H1 (cell line): Measurements from ENCODE around the gene THADA. TPM values are rescaled to one million over a fixed set of nuclear protein-coding genes. Genes with fewer than 3 reads are reported as not detected.

Experiments
- CTCF ChIA-PET: fragments of 300-600 bp; sonication (Branson Sonifier 250); formaldehyde crosslinking; loops from one replicate; lab custom pipeline; 2021; ENCODE audit not compliant: partially characterized antibody; lab: Charles Lee
- POLR2A ChIA-PET: fragments of 300-600 bp; sonication (Branson Sonifier 250); formaldehyde crosslinking; loops from one replicate; lab custom pipeline; 2021; ENCODE audit warnings: inconsistent platforms; ENCODE audit not compliant: partially characterized antibody; lab: Charles Lee
- DNase-seq, 2 experiments: peaks; one replicate each; pipeline versions ENCODE4 v3.0.0 to v3.0.0-alpha.2; 2010 to 2022; ENCODE audit warnings: low spot score in 2 of 2, low read depth in 1 of 2, mixed read lengths in 1 of 2
- FAIRE-seq: peaks from 2 replicates; lab custom pipeline; 2011; peaks lifted over from hg19 to GRCh38; lab: Jason Lieb, UNC
- H2AFZ ChIP-seq: 2 replicates; pipeline ENCODE4 v1.8.1; 2012; ENCODE audit warnings: low read length, inconsistent platforms
- H2AK5ac ChIP-seq: 2 replicates; pipeline ENCODE4 v1.6.1; 2013; ENCODE audit warnings: low read depth, low read length
- H2BK120ac ChIP-seq: replicated peaks from 2 replicates; pipeline ENCODE3; 2013; ENCODE audit warnings: low read depth, low read length, inconsistent platforms
- H2BK12ac ChIP-seq: 2 replicates; pipeline ENCODE4 v1.6.1; 2013; ENCODE audit warnings: low read depth, low read length
- H2BK15ac ChIP-seq: 2 replicates; pipeline ENCODE4 v1.6.1; 2013; ENCODE audit warnings: low read length
- H2BK20ac ChIP-seq: 2 replicates; pipeline ENCODE4 v1.6.1; 2013; ENCODE audit warnings: low read length
- H2BK5ac ChIP-seq: 2 replicates; pipeline ENCODE4 v1.6.1; 2013; ENCODE audit warnings: low read depth, low read length
- H3K14ac ChIP-seq: 2 replicates; pipeline ENCODE4 v1.6.1; 2013; ENCODE audit warnings: inconsistent platforms; ENCODE audit not compliant: insufficient read length
- H3K18ac ChIP-seq: 2 replicates; pipeline ENCODE4 v1.6.1; 2013; ENCODE audit warnings: low read length; ENCODE audit errors: extremely low read depth
- H3K23ac ChIP-seq: 2 replicates; pipeline ENCODE4 v1.6.1; 2013; ENCODE audit warnings: inconsistent platforms; ENCODE audit not compliant: insufficient read length
- H3K23me2 ChIP-seq: 2 replicates; pipeline ENCODE4 v1.6.1; 2013; ENCODE audit warnings: low read depth, low read length
- H3K27ac ChIP-seq: 2 replicates; pipeline ENCODE4 v1.6.1; 2011; ENCODE audit warnings: low read depth, low read length, inconsistent platforms
- H3K27me3 ChIP-seq, 4 experiments: replicated peaks in 1 of 4; 1 replicate in 1 of 4; 2 replicates in 3 of 4; pipeline versions ENCODE4 v1.6.1 to v1.8.1; 2011 to 2013; ENCODE audit warnings: low read length in 3 of 4, mild to moderate bottlenecking in 3 of 4, inconsistent platforms in 2 of 4, mixed read lengths in 2 of 4, moderate library complexity in 1 of 4; ENCODE audit not compliant: control insufficient read depth in 3 of 4, insufficient read depth in 3 of 4; ENCODE audit errors: extremely low read depth in 1 of 4
- H3K36me3 ChIP-seq, 4 experiments: 2 replicates each; pipeline versions ENCODE4 v1.6.1 to v1.8.1; 2011 to 2013; ENCODE audit warnings: mild to moderate bottlenecking in 4 of 4, low read length in 3 of 4, moderate library complexity in 2 of 4, control low read depth in 1 of 4, inconsistent platforms in 1 of 4; ENCODE audit not compliant: insufficient read depth in 4 of 4, control insufficient read depth in 2 of 4
- H3K4ac ChIP-seq: replicated peaks from 2 replicates; pipeline ENCODE3; 2013; ENCODE audit warnings: low read length, low read depth, mixed read lengths, inconsistent platforms; ENCODE audit not compliant: insufficient read length
- H3K4me1 ChIP-seq, 4 experiments: replicated peaks in 1 of 4; 1 replicate in 1 of 4; 2 replicates in 3 of 4; pipeline versions ENCODE4 v1.6.1 to v1.8.1; 2011 to 2013; ENCODE audit warnings: low read length in 3 of 4, inconsistent platforms in 2 of 4, mixed read lengths in 1 of 4; ENCODE audit not compliant: insufficient read depth in 4 of 4, control insufficient read depth in 3 of 4
- H3K4me2 ChIP-seq, 2 experiments: 2 replicates each; pipeline versions ENCODE4 v1.6.1 to v1.8.1; 2011 to 2013; ENCODE audit warnings: low read depth in 2 of 2, low read length in 2 of 2, control low read depth in 1 of 2, inconsistent platforms in 1 of 2, mild to moderate bottlenecking in 1 of 2; ENCODE audit not compliant: insufficient read depth in 1 of 2
- H3K4me3 ChIP-seq, 4 experiments: fragments of 200-600, 300-600 bp in 1 of 4; sonication (generic), shearing (Covaris generic), sonication (Bioruptor Twin) in 1 of 4; 2 replicates each; pipeline versions ENCODE4 v1.5.1 to v1.8.1; 2011 to 2016; ENCODE audit warnings: low read length in 4 of 4, low read depth in 3 of 4, control low read depth in 2 of 4, inconsistent platforms in 2 of 4, mild to moderate bottlenecking in 2 of 4, mixed read lengths in 1 of 4, moderate library complexity in 1 of 4; ENCODE audit not compliant: insufficient read depth in 2 of 4; ENCODE audit errors: extremely low read depth in 1 of 4
- H3K56ac ChIP-seq: replicated peaks from 2 replicates; pipeline ENCODE3; 2013; ENCODE audit warnings: low read depth, mild to moderate bottlenecking, mixed read lengths, low read length, inconsistent platforms; ENCODE audit not compliant: insufficient read length
- H3K79me1 ChIP-seq: 2 replicates; pipeline ENCODE4 v1.6.1; 2013; ENCODE audit warnings: low read depth, low read length, control low read depth
- H3K79me2 ChIP-seq, 2 experiments: 2 replicates each; pipeline versions ENCODE4 v1.6.1 to v1.8.1; 2012 to 2013; ENCODE audit warnings: low read length in 2 of 2, mild to moderate bottlenecking in 2 of 2, inconsistent platforms in 1 of 2; ENCODE audit not compliant: insufficient read depth in 2 of 2, control insufficient read depth in 1 of 2
- H3K9ac ChIP-seq, 4 experiments: replicated peaks in 1 of 4; 1 replicate in 1 of 4; 2 replicates in 3 of 4; pipeline versions ENCODE4 v1.6.1 to v1.8.1; 2011 to 2013; ENCODE audit warnings: low read depth in 3 of 4, low read length in 3 of 4, control low read depth in 2 of 4, mild to moderate bottlenecking in 2 of 4, moderate library complexity in 2 of 4, inconsistent platforms in 1 of 4; ENCODE audit errors: extremely low read depth in 1 of 4
- H3K9me3 ChIP-seq, 2 experiments: 2 replicates each; pipeline versions ENCODE4 v1.6.1 to v1.8.1; 2012 to 2013; ENCODE audit warnings: mild to moderate bottlenecking in 2 of 2, moderate library complexity in 2 of 2, control low read depth in 1 of 2, inconsistent platforms in 1 of 2, low read depth in 1 of 2, low read length in 1 of 2, mixed read lengths in 1 of 2; ENCODE audit not compliant: insufficient read depth in 2 of 2
- H4K20me1 ChIP-seq, 2 experiments: replicated peaks in 1 of 2; 2 replicates each; pipeline versions ENCODE3 to v1.8.1; 2011 to 2013; ENCODE audit warnings: inconsistent platforms in 2 of 2, low read length in 2 of 2, mild to moderate bottlenecking in 1 of 2; ENCODE audit not compliant: insufficient read depth in 2 of 2, control insufficient read depth in 1 of 2
- H4K5ac ChIP-seq: 2 replicates; pipeline ENCODE4 v1.6.1; 2013; ENCODE audit warnings: low read length, low read depth, mixed read lengths, inconsistent platforms; ENCODE audit not compliant: insufficient read length
- H4K8ac ChIP-seq: 2 replicates; pipeline ENCODE4 v1.8.0; 2013; ENCODE audit warnings: mild to moderate bottlenecking, moderate library complexity, low read length, inconsistent platforms; ENCODE audit not compliant: insufficient read depth; ENCODE audit errors: extremely low read depth
- H4K91ac ChIP-seq: replicated peaks from 2 replicates; pipeline ENCODE3; 2013; ENCODE audit warnings: low read length, mixed read lengths, inconsistent platforms; ENCODE audit not compliant: insufficient read length
- ASH2L ChIP-seq: fragments of 200-600, 300-600 bp; sonication (generic); IDR thresholded peaks from one replicate; pipeline ENCODE4 v1.7.1; 2017; ENCODE audit warnings: low read length
- BRCA1 ChIP-seq: IDR thresholded peaks from 2 replicates; pipeline ENCODE4 v1.6.1; 2012; ENCODE audit warnings: low read depth, low read length, improper control_type of control experiment
- CHD2 ChIP-seq: IDR thresholded peaks from 2 replicates; pipeline ENCODE4 v1.6.1; 2012; ENCODE audit warnings: low read length, improper control_type of control experiment
- CREB1 ChIP-seq: IDR thresholded peaks from 2 replicates; pipeline ENCODE4 v1.6.1; 2012; ENCODE audit warnings: inconsistent platforms
- EGR1 ChIP-seq: IDR thresholded peaks from 2 replicates; pipeline ENCODE4 v1.6.1; 2011; ENCODE audit warnings: low read depth, low read length, borderline replicate concordance
- HDAC6 ChIP-seq: IDR thresholded peaks from one replicate; pipeline ENCODE4 v1.7.1; 2012; ENCODE audit warnings: low read depth, mild to moderate bottlenecking, inconsistent platforms, low read length, moderate library complexity
- KDM4A ChIP-seq: IDR thresholded peaks from one replicate; pipeline ENCODE4 v1.7.1; 2012; ENCODE audit warnings: low read depth, mild to moderate bottlenecking, moderate library complexity, low read length, inconsistent platforms; ENCODE audit not compliant: severe bottlenecking
- MAFK ChIP-seq: IDR thresholded peaks from 2 replicates; pipeline ENCODE4 v1.6.1; 2012; ENCODE audit warnings: low read depth, mild to moderate bottlenecking, improper control_type of control experiment, low read length
- RBBP5 ChIP-seq: IDR thresholded peaks from 2 replicates; pipeline ENCODE4 v1.7.1; 2012; ENCODE audit warnings: low read depth, mild to moderate bottlenecking, inconsistent platforms, low read length, moderate library complexity, borderline replicate concordance
- SAP30 ChIP-seq: fragments of 300-600 bp; sonication (generic); IDR thresholded peaks from 2 replicates; pipeline ENCODE4 v1.7.1; 2012; ENCODE audit warnings: low read length, moderate library complexity, mild to moderate bottlenecking, inconsistent platforms; ENCODE audit not compliant: insufficient read depth, insufficient replicate concordance
- SIN3A ChIP-seq, 2 experiments: IDR thresholded peaks in 1 of 2; conservative IDR thresholded peaks in 1 of 2; 2 replicates each; pipeline ENCODE4 v1.6.1; 2011 to 2012; ENCODE audit warnings: low read length in 2 of 2, improper control_type of control experiment in 1 of 2, low read depth in 1 of 2, mild to moderate bottlenecking in 1 of 2
- TAF1 ChIP-seq: IDR thresholded peaks from 2 replicates; pipeline ENCODE4 v1.6.1; 2011; ENCODE audit warnings: mild to moderate bottlenecking, low read depth, low read length
- WGBS, 2 experiments: shearing (Covaris generic) in 1 of 2; methylation state at CpG; one replicate each; pipeline versions ENCODE4 v1.1.6 to v1.1.7; 2013 to 2015; ENCODE audit warnings: low lambda C conversion rate in 2 of 2, mixed read lengths in 2 of 2, inconsistent platforms in 1 of 2, low coverage in 1 of 2, missing lambda C conversion rate in 1 of 2; ENCODE audit not compliant: insufficient replicate concordance in 2 of 2, insufficient coverage in 1 of 2, insufficient read length in 1 of 2; ENCODE audit errors: extremely low coverage in 1 of 2, missing lambda C conversion rate in 1 of 2; 5-methylcytosine and 5-hydroxymethylcytosine counted together
- polyA plus RNA-seq, 7 experiments: library from polyadenylated mRNA; depleted of rRNA in 3 of 7; stranded (reverse) in 5 of 7; unstranded in 2 of 7; fragments of >200 nt in 5 of 7; fragments of 200-250 nt in 2 of 7; gene quantifications; 1 replicate in 5 of 7; 2 replicates in 1 of 7; 4 replicates in 1 of 7; pipeline versions ENCODE4 v1.2.1 to v1.2.3, GENCODE V29; 2011 to 2013; ENCODE audit warnings: missing spikeins in 2 of 7, mixed read lengths in 2 of 7
- total RNA-seq: library from RNA; stranded (reverse); fragmentation: NEBNext Ultra II Directional; extraction: Animal tissue kit (Norgen Biotek cat#: 25700); gene quantifications from 2 replicates; pipeline ENCODE4 v1.2.1, GENCODE V29; 2021

Gene THADA
- total and polyA plus RNA-seq, 2 of the 8 experiments (the other 6 are each of a cell fraction or from before 2014, with no cell fraction given) = 22.4 to 26.8 TPM

DNA sequence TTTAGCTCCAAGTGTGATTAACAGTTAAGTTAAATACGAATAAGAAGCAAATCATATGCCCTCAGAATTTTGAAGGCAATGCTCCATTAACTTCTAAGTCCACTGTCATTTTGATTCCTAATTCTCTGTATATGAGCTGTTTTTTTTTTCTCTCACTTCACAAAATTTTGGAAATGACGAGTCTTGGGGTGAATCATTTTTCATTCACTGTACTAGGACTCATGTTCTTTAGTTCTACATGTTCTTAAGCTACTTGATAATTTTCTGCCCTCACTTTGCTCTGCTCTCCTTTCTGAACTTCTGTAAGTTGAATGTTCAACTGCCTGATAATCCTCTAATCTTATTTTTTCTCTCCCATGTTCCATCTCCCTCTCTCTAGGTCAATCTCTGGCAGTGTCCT lies 141.0 kb downstream of the THADA start:
- H3K18ac ChIP-seq = no peak overlapping the region
- no peak overlapping the region for H2BK20ac ChIP-seq
- H3K79me1 ChIP-seq = no peaks in the 10 kb centered on the region
- no peak overlapping the region for H4K5ac ChIP-seq
- TF ChIP-seq KDM4A (no peak), HDAC6 (no peak), CHD2 (no peak), SAP30 (no peak), RBBP5 (no peak), CREB1 (no peak), EGR1 (no peak), ASH2L (no peak), MAFK (no peak), BRCA1 (no peak), TAF1 (no peak), SIN3A (conservative IDR thresholded peaks at IDR 0.05 in 1 of 2, IDR thresholded peaks at IDR 0.05 in 1 of 2; ENCODE audit: low read depth in 1 of 2, low read length in 2 of 2) (no peak)
- TF ChIP-seq, all 59 proteins: peak for 0
- CTCF ChIA-PET = interaction anchor here (0.6 to 2.2 kb wide), 6 partner anchors 9 to 74 kb away, joined by 3 to 13 read pairs (median 3); no protein-coding TSS in a partner anchor
- Histone ChIP-seq H4K8ac (no peak overlapping the region), H3K4ac (no peak overlapping the region), H3K27me3 (no peaks in the 10 kb centered on the region), H3K4me1 (no peaks in the 10 kb centered on the region), H4K20me1 (no peaks in the 10 kb centered on the region), H3K9me3 (no peaks in the 10 kb centered on the region), H3K36me3 (no peaks in the 10 kb centered on the region), H2BK5ac (no peak overlapping the region), H3K4me2 (no peak overlapping the region), H4K91ac (no peak overlapping the region), H3K56ac (no peak overlapping the region), H2BK120ac (no peak overlapping the region), H2AFZ (no peak overlapping the region), H2BK15ac (no peak overlapping the region), H3K14ac (no peak overlapping the region), H3K27ac (no peak overlapping the region), H3K9ac (no peak overlapping the region), H3K23ac (no peak overlapping the region), H2AK5ac (no peak overlapping the region), H3K23me2 (no peaks in the 10 kb centered on the region; the same call in 1 of the 2 replicates), H3K4me3 (no peak overlapping the region), H2BK12ac (no peak overlapping the region), H3K79me2 (no peaks in the 10 kb centered on the region)
- no peak for DNase-seq
- 89% methylated on average over 2 of the region's 2 CpGs; no CpG with 5 or more reads in 1 of the 2 experiments for WGBS, 2 experiments
- POLR2A ChIA-PET = no interaction called here
- no peak for FAIRE-seq
